ENCODE measurements around the gene IL32.
A peak's percentile ranks its signal among the peaks of the same experiment; 100 is the strongest.

IL32 gene

DNA sequence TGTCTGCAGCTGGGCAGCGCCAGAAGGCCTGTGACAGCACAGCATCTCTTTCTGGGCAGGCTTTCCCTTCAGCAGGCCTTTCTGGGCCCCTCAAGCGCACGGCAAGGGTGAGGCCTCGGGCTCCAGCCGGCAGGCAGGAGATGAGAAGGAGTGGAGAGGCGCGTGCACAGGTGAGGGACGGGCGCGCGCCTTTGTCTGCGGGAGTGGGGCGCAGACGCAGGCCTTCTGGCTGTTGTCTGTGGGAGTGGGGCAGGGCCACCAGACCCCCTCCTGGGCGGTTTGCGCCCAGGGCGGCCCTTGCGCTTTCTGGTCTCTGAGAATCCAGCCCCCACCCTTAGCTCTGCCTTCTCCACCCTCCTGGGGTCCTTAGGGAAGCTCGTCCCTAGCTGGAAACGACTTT lies 53.4 kb downstream of the IL32 start:
- no peak for TF ChIP-seq ZNF202 (tag by site-specific recombination; IDR thresholded peaks at IDR 0.05; ENCODE audit: borderline replicate concordance)
- TF ChIP-seq, protein P1, sequence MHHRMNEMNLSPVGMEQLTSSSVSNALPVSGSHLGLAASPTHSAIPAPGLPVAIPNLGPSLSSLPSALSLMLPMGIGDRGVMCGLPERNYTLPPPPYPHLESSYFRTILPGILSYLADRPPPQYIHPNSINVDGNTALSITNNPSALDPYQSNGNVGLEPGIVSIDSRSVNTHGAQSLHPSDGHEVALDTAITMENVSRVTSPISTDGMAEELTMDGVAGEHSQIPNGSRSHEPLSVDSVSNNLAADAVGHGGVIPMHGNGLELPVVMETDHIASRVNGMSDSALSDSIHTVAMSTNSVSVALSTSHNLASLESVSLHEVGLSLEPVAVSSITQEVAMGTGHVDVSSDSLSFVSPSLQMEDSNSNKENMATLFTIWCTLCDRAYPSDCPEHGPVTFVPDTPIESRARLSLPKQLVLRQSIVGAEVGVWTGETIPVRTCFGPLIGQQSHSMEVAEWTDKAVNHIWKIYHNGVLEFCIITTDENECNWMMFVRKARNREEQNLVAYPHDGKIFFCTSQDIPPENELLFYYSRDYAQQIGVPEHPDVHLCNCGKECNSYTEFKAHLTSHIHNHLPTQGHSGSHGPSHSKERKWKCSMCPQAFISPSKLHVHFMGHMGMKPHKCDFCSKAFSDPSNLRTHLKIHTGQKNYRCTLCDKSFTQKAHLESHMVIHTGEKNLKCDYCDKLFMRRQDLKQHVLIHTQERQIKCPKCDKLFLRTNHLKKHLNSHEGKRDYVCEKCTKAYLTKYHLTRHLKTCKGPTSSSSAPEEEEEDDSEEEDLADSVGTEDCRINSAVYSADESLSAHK (tag by site-specific recombination; IDR thresholded peaks at IDR 0.05), result 0 out of 2 replicates have a peak, but pooled peaks have one; percentile 1
- no peak for TF ChIP-seq ZNF791 (tag by site-specific recombination; IDR thresholded peaks at IDR 0.05)
- TF ChIP-seq YY1 (tag by site-specific recombination; IDR thresholded peaks at IDR 0.05), result no peak
- TF ChIP-seq ZNF544 (tag by site-specific recombination; IDR thresholded peaks at IDR 0.05), result no peak
- TF ChIP-seq OSR2 (tag by site-specific recombination; IDR thresholded peaks at IDR 0.05), result no peak
- TF ChIP-seq, protein P2, sequence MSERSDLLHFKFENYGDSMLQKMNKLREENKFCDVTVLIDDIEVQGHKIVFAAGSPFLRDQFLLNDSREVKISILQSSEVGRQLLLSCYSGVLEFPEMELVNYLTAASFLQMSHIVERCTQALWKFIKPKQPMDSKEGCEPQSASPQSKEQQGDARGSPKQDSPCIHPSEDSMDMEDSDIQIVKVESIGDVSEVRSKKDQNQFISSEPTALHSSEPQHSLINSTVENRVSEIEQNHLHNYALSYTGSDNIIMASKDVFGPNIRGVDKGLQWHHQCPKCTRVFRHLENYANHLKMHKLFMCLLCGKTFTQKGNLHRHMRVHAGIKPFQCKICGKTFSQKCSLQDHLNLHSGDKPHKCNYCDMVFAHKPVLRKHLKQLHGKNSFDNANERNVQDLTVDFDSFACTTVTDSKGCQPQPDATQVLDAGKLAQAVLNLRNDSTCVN (tag by site-specific recombination; optimal IDR thresholded peaks at IDR 0.05), result no peak
- TF ChIP-seq, protein P3, sequence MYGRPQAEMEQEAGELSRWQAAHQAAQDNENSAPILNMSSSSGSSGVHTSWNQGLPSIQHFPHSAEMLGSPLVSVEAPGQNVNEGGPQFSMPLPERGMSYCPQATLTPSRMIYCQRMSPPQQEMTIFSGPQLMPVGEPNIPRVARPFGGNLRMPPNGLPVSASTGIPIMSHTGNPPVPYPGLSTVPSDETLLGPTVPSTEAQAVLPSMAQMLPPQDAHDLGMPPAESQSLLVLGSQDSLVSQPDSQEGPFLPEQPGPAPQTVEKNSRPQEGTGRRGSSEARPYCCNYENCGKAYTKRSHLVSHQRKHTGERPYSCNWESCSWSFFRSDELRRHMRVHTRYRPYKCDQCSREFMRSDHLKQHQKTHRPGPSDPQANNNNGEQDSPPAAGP (tag by site-specific recombination; IDR thresholded peaks at IDR 0.05), result no peak
- Histone ChIP-seq H3K4me3 (ENCODE audit: low read depth, low read length) (no peak overlapping the region), H3K36me3 (ENCODE audit: control insufficient read depth in 2 of 2, insufficient read depth in 1 of 2, low read length in 2 of 2) (peaks cover 0 to 65% of the 10 kb centered on the region in 2 experiments; a peak in 2 of 3 replicates), H3K9me3 (ENCODE audit: control insufficient read depth, insufficient read depth, low read depth, low read length) (no peaks in the 10 kb centered on the region), H3K27ac (ENCODE audit: extremely low read depth, low read depth, low read length) (no peak overlapping the region), H3K4me1 (ENCODE audit: control insufficient read depth, insufficient read depth, low read length) (no peaks in the 10 kb centered on the region)
- CTCF ChIA-PET, result interaction anchor here (1.0 kb wide), 1 partner anchor 15 kb away, joined by 6 read pairs; no protein-coding TSS in a partner anchor
- POLR2A ChIA-PET, result interaction anchor here (1.3 to 1.4 kb wide), 3 partner anchors 10 to 84 kb away, joined by 3 to 6 read pairs (median 3); no protein-coding TSS in a partner anchor

Measured in HEK293 (cell line).